Fibroblast of mammary gland (primary cell): Measurements from ENCODE around the gene LRRC4C.

ENCODE experiments used
- DNase-seq: peaks from one replicate; pipeline ENCODE4 v3.0.0-alpha.2; 2010; ENCODE audit warnings: low read depth
- H3K4me3 ChIP-seq: 2 replicates; pipeline ENCODE4 v1.5.1; 2011; ENCODE audit warnings: low read depth, mild to moderate bottlenecking, low read length, moderate library complexity; ENCODE audit not compliant: control insufficient read depth
- TF ChIP-seq, protein P1 (sequence below): conservative IDR thresholded peaks from 2 replicates; pipeline ENCODE4 v1.5.1; 2011; ENCODE audit warnings: low read depth, low read length, inconsistent platforms; ENCODE audit not compliant: control insufficient read depth, insufficient read depth

LRRC4C gene

DNA sequence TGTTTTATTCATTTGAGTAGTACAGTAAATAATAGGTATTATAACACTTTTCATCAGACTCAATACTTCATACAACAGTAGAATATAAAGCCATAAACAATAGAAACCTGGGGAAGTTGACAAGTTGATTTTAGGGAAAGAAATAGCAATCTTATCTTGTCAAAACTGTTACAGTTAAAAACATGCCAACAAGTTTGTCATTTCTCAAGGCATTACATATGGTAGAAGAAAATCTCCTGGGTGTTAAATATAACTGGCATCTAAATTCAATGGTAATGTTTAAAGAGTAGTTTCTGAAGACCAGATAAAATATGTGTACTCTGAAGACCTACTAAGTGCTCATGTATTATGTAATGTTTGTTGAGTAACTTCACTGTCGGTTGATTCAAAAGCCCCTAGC lies 75.1 kb downstream of the LRRC4C start:
- H3K4me3 ChIP-seq, result no peak overlapping the region
- DNase-seq, result no peak
- TF ChIP-seq, protein P1, sequence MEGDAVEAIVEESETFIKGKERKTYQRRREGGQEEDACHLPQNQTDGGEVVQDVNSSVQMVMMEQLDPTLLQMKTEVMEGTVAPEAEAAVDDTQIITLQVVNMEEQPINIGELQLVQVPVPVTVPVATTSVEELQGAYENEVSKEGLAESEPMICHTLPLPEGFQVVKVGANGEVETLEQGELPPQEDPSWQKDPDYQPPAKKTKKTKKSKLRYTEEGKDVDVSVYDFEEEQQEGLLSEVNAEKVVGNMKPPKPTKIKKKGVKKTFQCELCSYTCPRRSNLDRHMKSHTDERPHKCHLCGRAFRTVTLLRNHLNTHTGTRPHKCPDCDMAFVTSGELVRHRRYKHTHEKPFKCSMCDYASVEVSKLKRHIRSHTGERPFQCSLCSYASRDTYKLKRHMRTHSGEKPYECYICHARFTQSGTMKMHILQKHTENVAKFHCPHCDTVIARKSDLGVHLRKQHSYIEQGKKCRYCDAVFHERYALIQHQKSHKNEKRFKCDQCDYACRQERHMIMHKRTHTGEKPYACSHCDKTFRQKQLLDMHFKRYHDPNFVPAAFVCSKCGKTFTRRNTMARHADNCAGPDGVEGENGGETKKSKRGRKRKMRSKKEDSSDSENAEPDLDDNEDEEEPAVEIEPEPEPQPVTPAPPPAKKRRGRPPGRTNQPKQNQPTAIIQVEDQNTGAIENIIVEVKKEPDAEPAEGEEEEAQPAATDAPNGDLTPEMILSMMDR, result no peak

DNA sequence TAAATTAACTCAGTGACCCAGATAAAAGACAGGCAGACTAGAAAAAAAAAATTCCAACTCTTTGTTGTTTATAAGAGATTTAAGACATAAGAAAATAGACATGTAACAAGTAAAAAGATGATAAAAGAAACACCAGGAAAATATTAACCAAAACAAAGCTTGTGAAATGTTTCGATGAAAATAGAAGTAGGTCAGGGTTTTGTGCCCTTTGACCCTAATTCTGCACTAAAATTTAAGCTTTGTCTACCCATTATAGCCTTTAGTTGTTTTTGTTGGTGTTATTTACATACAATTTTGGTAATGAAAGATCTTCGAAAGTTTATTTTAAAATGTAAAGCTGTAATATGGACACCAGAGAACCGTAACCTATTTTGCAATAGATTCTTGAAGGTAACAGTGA lies 75.7 kb downstream of the LRRC4C start:
- no peak for DNase-seq
- H3K4me3 ChIP-seq, result no peak overlapping the region
- TF ChIP-seq, protein P1, result no peak

GRCh38 chr11:41382927-41383326 lies 76.5 kb downstream of the LRRC4C start:
- DNase-seq, result no peak
- H3K4me3 ChIP-seq, result no peak overlapping the region
- TF ChIP-seq, protein P1, result no peak

DNA sequence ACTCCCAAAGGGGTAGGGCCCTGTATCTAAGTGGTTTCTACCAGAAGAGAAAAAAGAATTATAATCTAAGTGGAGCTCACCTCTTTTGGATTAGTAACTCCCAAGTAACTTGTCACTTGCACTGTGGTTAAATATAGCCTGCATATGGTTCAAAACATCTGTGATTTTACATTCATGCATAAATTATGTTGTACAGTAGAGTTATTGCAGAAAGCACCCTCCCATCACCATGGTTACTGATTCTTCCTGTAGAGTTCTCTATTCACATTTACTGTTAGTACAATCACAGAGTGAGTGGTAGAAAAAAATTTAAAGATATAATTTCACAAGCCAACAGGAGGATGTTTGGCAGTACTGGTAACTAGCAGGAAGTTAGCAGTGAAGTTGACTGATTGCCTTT lies 80.4 kb downstream of the LRRC4C start:
- H3K4me3 ChIP-seq, result no peak overlapping the region
- TF ChIP-seq, protein P1, result no peak
- DNase-seq, result no peak

DNA sequence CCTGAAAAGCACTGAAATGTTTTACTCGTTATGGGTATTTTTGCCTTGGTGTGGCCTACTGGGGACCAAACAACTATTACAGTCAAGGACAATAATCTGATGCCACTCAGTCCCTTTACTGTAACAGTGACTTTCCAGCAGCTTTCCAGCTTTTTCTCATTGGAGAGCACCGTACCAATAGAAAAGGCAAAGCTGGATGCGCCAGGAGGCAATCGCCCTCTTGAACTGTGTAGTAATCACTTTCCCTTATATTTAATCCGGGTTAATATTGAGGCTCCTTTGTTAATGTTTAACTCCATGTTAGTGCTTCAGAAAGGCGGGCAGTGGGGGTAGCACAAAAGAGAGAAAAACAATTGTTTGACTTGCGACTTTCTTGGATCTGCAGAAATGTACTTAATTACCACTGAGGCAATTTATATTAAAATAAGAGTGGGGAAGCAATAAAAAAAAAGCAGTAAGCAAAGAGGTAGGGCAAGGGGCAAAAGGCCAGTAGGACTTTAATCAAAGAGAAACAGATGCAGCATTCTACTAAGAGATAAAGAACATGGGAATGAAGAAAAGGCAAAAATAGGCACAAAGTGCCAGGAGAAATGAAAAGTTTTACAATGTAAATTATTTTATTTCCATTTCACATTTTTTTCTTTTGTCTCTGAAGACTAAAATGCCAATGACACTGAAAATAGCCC lies 81.6 kb downstream of the LRRC4C start:
- TF ChIP-seq, protein P1, result no peak
- no peak overlapping the region for H3K4me3 ChIP-seq
- DNase-seq, result no peak

DNA sequence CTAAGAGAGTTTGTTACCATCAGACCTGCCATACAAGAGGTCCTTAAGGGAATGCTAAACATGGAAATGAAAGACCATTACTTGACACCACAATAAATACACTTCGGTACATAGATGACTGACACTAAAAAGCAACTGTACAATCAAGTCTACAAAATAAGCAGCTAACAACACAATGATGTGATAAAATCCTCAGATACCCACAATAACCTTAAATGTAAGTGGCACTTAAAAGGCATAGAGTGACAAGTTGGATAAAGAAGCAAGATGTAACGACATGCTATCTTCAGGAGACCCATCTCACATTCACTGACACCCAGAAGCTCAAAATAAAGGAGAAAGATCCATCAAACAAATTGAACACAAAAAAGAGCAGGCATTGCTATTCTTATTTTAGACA lies 107.6 kb downstream of the LRRC4C start:
- no peak for DNase-seq
- TF ChIP-seq, protein P1, result no peak
- no peak overlapping the region for H3K4me3 ChIP-seq

- H3K4me3 ChIP-seq, result no peak overlapping the region
- DNase-seq, result no peak
- TF ChIP-seq, protein P1, result no peak
These were observed 113.4 kb downstream of the LRRC4C start for GRCh38 chr11:41346042-41346441.
